Chondrocyte (in vitro differentiated cells): ENCODE measurements around the gene PRTN3. TPM values are rescaled to one million over a fixed set of nuclear protein-coding genes. Genes with fewer than 3 reads are reported as not detected.
"Not testable (repeated sequence)": the region's sequence is repeated elsewhere in the genome, so short reads cannot be mapped to it uniquely, and the experiment has no call there.

Source experiments
- DNase-seq: peaks from one replicate; pipeline ENCODE4 v3.0.0; 2021; ENCODE audit warnings: mixed read lengths, low spot score
- H3K27ac Mint-ChIP-seq: one replicate; pipeline ENCODE4 v1.8.0; 2021; ENCODE audit warnings: mild to moderate bottlenecking, moderate library complexity, mixed read lengths; ENCODE audit not compliant: unreplicated experiment
- H3K27me3 Mint-ChIP-seq: 2 replicates; pipeline ENCODE4 v1.8.0; 2021; ENCODE audit warnings: low read depth, mixed read lengths
- H3K36me3 Mint-ChIP-seq: 2 replicates; pipeline ENCODE4 v1.8.0; 2021; ENCODE audit warnings: low read depth, mixed read lengths
- H3K4me1 Mint-ChIP-seq: 2 replicates; pipeline ENCODE4 v1.8.0; 2021; ENCODE audit warnings: low read depth, mild to moderate bottlenecking, mixed read lengths
- H3K4me3 Mint-ChIP-seq: one replicate; pipeline ENCODE4 v1.8.0; 2021; ENCODE audit warnings: mild to moderate bottlenecking, moderate library complexity, mixed read lengths; ENCODE audit not compliant: unreplicated experiment
- H3K9me3 Mint-ChIP-seq: 2 replicates; pipeline ENCODE4 v1.8.0; 2021; ENCODE audit warnings: low read depth, mixed read lengths
- CTCF ChIP-seq: fragments of 200-600 bp; sonication (generic); IDR thresholded peaks from 2 replicates; pipeline ENCODE4 v1.5.0; 2021; ENCODE audit warnings: antibody characterized with exemption, mild to moderate bottlenecking, moderate library complexity
- total RNA-seq: library from RNA; stranded (reverse); gene quantifications from 3 replicates; pipeline ENCODE4 v1.2.1, GENCODE V29; 2021

PRTN3 gene
- total RNA-seq, 1 donor from 2014 or later, result not detected

GRCh38 chr19:889662-890295, 49.0 kb downstream of the PRTN3 start:
- Mint-ChIP-seq H3K4me1 (peaks cover 16% of the 10 kb centered on the region), H3K27ac (no peak overlapping the region), H3K27me3 (no peaks in the 10 kb centered on the region), H3K9me3 (no peaks in the 10 kb centered on the region), H3K36me3 (peaks cover 2% of the 10 kb centered on the region), H3K4me3 (no peak overlapping the region)
- TF ChIP-seq CTCF, result no peak
- DNase-seq, result no peak

GRCh38 chr19:890831-891230, 50.0 kb downstream of the PRTN3 start:
- Mint-ChIP-seq H3K36me3 (peaks cover 2% of the 10 kb centered on the region), H3K4me3 (peak overlapping the region; percentile 62), H3K4me1 (peaks cover 16% of the 10 kb centered on the region), H3K27ac (no peak overlapping the region), H3K27me3 (no peaks in the 10 kb centered on the region), H3K9me3 (no peaks in the 10 kb centered on the region)
- no peak for DNase-seq
- TF ChIP-seq CTCF, result no peak

GRCh38 chr19:891421-892200, 50.8 kb downstream of the PRTN3 start:
- H3K27ac Mint-ChIP-seq, H3K27me3 Mint-ChIP-seq, H3K36me3 Mint-ChIP-seq, H3K9me3 Mint-ChIP-seq, DNase-seq: not testable (repeated sequence)
- peaks cover 16% of the 10 kb centered on the region for H3K4me1 Mint-ChIP-seq
- peak overlapping the region; percentile 82 for H3K4me3 Mint-ChIP-seq

- Mint-ChIP-seq H3K27ac (peak overlapping the region; percentile 51), H3K27me3 (no peaks in the 10 kb centered on the region), H3K36me3 (peaks cover 5% of the 10 kb centered on the region), H3K4me3 (peak overlapping the region; percentile 82), H3K4me1 (peaks cover 16% of the 10 kb centered on the region), H3K9me3 (no peaks in the 10 kb centered on the region)
- DNase-seq, result no peak
- TF ChIP-seq CTCF, result no peak
Observed at GRCh38 chr19:892243-892893, 51.6 kb downstream of the PRTN3 start.

GRCh38 chr19:892894-893689, 52.3 kb downstream of the PRTN3 start, which contains the start of the genes MED16 and RNU6-9:
Gene MED16 (minus strand): TSS chr19:893187. CDS start chr19:891131, 2,056 bp downstream.
Gene RNU6-9 (plus strand): TSS chr19:893484.
- DNase-seq, result peak; percentile 98
- peaks cover 6% of the 10 kb centered on the region for H3K36me3 Mint-ChIP-seq
- H3K27me3 Mint-ChIP-seq, result no peaks in the 10 kb centered on the region
- H3K4me1 Mint-ChIP-seq, result peaks cover 16% of the 10 kb centered on the region
- H3K4me3 Mint-ChIP-seq, result peak within 1 kb of the TSS; percentile 82
- H3K9me3 Mint-ChIP-seq, result no peaks in the 10 kb centered on the region
- H3K27ac Mint-ChIP-seq, result peak within 1 kb of the TSS; percentile 97
- TF ChIP-seq CTCF, result no peak
